ENCODE data around the gene MYLK4. TPM values are rescaled to one million over a fixed set of nuclear protein-coding genes. Genes with fewer than 3 reads are reported as not detected.

Gene MYLK4
- total RNA-seq, 1 experiment from 2014 or later: 0.85 TPM

DNA sequence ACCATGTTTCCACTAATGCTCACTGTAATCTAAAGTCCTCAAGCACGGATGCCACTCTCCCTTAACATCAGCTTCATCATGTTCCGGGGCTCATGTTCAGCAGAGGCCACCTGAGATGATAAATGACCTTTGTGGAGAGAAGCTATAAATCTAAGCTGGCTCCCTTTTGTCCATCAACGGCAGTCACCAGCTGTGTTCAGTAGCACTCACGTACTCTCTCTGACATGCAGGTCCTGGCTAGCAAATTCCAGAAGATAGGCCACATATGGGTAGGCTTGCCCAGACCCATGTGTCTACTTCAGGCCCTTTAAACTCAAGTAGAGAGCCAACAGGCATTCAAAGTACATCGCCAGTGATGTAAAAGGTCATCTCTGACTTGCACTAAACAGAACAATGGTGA is 38.6 kb downstream of the MYLK4 start:
- TF ChIP-seq, protein P1, sequence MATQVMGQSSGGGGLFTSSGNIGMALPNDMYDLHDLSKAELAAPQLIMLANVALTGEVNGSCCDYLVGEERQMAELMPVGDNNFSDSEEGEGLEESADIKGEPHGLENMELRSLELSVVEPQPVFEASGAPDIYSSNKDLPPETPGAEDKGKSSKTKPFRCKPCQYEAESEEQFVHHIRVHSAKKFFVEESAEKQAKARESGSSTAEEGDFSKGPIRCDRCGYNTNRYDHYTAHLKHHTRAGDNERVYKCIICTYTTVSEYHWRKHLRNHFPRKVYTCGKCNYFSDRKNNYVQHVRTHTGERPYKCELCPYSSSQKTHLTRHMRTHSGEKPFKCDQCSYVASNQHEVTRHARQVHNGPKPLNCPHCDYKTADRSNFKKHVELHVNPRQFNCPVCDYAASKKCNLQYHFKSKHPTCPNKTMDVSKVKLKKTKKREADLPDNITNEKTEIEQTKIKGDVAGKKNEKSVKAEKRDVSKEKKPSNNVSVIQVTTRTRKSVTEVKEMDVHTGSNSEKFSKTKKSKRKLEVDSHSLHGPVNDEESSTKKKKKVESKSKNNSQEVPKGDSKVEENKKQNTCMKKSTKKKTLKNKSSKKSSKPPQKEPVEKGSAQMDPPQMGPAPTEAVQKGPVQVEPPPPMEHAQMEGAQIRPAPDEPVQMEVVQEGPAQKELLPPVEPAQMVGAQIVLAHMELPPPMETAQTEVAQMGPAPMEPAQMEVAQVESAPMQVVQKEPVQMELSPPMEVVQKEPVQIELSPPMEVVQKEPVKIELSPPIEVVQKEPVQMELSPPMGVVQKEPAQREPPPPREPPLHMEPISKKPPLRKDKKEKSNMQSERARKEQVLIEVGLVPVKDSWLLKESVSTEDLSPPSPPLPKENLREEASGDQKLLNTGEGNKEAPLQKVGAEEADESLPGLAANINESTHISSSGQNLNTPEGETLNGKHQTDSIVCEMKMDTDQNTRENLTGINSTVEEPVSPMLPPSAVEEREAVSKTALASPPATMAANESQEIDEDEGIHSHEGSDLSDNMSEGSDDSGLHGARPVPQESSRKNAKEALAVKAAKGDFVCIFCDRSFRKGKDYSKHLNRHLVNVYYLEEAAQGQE (IDR thresholded peaks at IDR 0.05; ENCODE audit: insufficient read depth in 1 of 2, low read depth in 2 of 2, low read length in 1 of 2): no peak
- TF ChIP-seq POLR2AphosphoS5 (IDR thresholded peaks at IDR 0.05; ENCODE audit: low read depth, low read length) (no peak), TCF7L2 (IDR thresholded peaks at IDR 0.05; ENCODE audit: low read depth, low read length) (no peak), SIN3A (IDR thresholded peaks at IDR 0.05; ENCODE audit: borderline replicate concordance, insufficient read depth, low read depth, low read length) (no peak)
- TF ChIP-seq, protein P2, sequence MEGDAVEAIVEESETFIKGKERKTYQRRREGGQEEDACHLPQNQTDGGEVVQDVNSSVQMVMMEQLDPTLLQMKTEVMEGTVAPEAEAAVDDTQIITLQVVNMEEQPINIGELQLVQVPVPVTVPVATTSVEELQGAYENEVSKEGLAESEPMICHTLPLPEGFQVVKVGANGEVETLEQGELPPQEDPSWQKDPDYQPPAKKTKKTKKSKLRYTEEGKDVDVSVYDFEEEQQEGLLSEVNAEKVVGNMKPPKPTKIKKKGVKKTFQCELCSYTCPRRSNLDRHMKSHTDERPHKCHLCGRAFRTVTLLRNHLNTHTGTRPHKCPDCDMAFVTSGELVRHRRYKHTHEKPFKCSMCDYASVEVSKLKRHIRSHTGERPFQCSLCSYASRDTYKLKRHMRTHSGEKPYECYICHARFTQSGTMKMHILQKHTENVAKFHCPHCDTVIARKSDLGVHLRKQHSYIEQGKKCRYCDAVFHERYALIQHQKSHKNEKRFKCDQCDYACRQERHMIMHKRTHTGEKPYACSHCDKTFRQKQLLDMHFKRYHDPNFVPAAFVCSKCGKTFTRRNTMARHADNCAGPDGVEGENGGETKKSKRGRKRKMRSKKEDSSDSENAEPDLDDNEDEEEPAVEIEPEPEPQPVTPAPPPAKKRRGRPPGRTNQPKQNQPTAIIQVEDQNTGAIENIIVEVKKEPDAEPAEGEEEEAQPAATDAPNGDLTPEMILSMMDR (IDR thresholded peaks at IDR 0.05): no peak
- Histone ChIP-seq H3K27ac (ENCODE audit: low read length) (no peak overlapping the region), H3K4me3 (ENCODE audit: low read depth in 2 of 2, low read length in 2 of 2) (no peak overlapping the region), H3K36me3 (ENCODE audit: control insufficient read depth, insufficient read depth, low read length) (no peaks in the 10 kb centered on the region), H3K27me3 (ENCODE audit: control insufficient read depth, insufficient read depth, low read length) (peaks cover 6% of the 10 kb centered on the region; the same call in 1 of the 2 replicates), H3K9me3 (ENCODE audit: control insufficient read depth, insufficient read depth, low read depth, low read length) (no peaks in the 10 kb centered on the region), H3K4me1 (ENCODE audit: control insufficient read depth, insufficient read depth, low read length) (no peaks in the 10 kb centered on the region)
- POLR2A ChIA-PET: no interaction called here
- in situ Hi-C loops (cut with HindIII; ENCODE audit: low pct_unique_long_range_greater_than_20kb, low sequenced_read_pairs): no loop called here
- intact Hi-C loops (cut with micrococcal nuclease; ENCODE audit: unreplicated experiment): no loop called here
- no TSS peak for BruUV-seq (replicated peaks)
- CTCF ChIA-PET: no interaction called here
- ATAC-seq (no peak), DNase-seq (ENCODE audit: low read depth, low spot score) (no peak)

DNA sequence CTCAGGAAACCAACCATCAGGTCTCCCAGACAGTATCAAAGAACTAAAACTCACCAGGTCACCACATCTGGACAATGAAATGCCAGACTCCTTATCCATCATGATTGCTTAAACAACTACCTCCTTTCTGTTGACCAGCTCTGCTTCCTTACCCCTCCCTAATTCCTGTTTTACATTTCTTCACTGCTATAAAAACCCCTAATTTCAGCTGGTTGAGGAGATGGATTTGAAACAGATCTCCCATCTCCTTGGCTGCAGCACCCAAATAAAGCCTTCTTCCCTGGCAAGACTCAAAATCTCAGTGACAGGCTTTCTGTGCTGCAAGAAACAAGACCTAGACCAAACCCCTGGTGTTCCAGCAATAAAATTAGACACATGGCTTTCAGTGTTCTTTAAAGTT is 40.3 kb downstream of the MYLK4 start:
- no peaks in the 10 kb centered on the region for H3K36me3 ChIP-seq (ENCODE audit: control insufficient read depth, insufficient read depth, low read length)
- peaks cover 6% of the 10 kb centered on the region; the same call in 1 of the 2 replicates for H3K27me3 ChIP-seq (ENCODE audit: control insufficient read depth, insufficient read depth, low read length)
- BruUV-seq (replicated peaks): no TSS peak
- DNase-seq (ENCODE audit: low read depth, low spot score): no peak
- TF ChIP-seq, protein P2 (IDR thresholded peaks at IDR 0.05): no peak
- TF ChIP-seq POLR2AphosphoS5 (IDR thresholded peaks at IDR 0.05; ENCODE audit: low read depth, low read length): no peak
- TF ChIP-seq SIN3A (IDR thresholded peaks at IDR 0.05; ENCODE audit: borderline replicate concordance, insufficient read depth, low read depth, low read length): no peak
- TF ChIP-seq TCF7L2 (IDR thresholded peaks at IDR 0.05; ENCODE audit: low read depth, low read length): no peak
- TF ChIP-seq, protein P1 (IDR thresholded peaks at IDR 0.05; ENCODE audit: insufficient read depth in 1 of 2, low read depth in 2 of 2, low read length in 1 of 2): no peak
- ChIA-PET POLR2A (no interaction called here), CTCF (interaction anchor here (0.6 kb wide), 1 partner anchor 262 kb away, joined by 7 read pairs; no protein-coding TSS in a partner anchor)
- H3K4me1 ChIP-seq (ENCODE audit: control insufficient read depth, insufficient read depth, low read length): no peaks in the 10 kb centered on the region
- H3K9me3 ChIP-seq (ENCODE audit: control insufficient read depth, insufficient read depth, low read depth, low read length): no peaks in the 10 kb centered on the region
- ATAC-seq: no peak
- intact Hi-C loops (cut with micrococcal nuclease; ENCODE audit: unreplicated experiment): no loop called here
- no peak overlapping the region for H3K27ac ChIP-seq (ENCODE audit: low read length)
- H3K4me3 ChIP-seq (ENCODE audit: low read depth in 2 of 2, low read length in 2 of 2): no peak overlapping the region
- in situ Hi-C loops (cut with HindIII; ENCODE audit: low pct_unique_long_range_greater_than_20kb, low sequenced_read_pairs): no loop called here

All from Panc1 (cell line).